Endodermal cell (in vitro differentiated cells): ENCODE data around the gene TAF1L. TPM values are rescaled to one million over a fixed set of nuclear protein-coding genes. Genes with fewer than 3 reads are reported as not detected.
"Not testable (repeated sequence)": the region's sequence is repeated elsewhere in the genome, so short reads cannot be mapped to it uniquely, and the experiment has no call there.

ENCODE experiments used
- DNase-seq: peaks from one replicate; pipeline ENCODE4 v3.0.0-alpha.2; 2017
- H3K27ac ChIP-seq: 2 replicates; pipeline ENCODE4 v1.5.1; 2013; ENCODE audit warnings: mild to moderate bottlenecking, low read depth, low read length, moderate library complexity
- H3K27me3 ChIP-seq: 2 replicates; pipeline ENCODE4 v1.6.1; 2013; ENCODE audit warnings: mild to moderate bottlenecking, low read length, moderate library complexity; ENCODE audit not compliant: insufficient read depth, control insufficient read depth, poor library complexity, severe bottlenecking
- H3K36me3 ChIP-seq: 2 replicates; pipeline ENCODE4 v1.7.0; 2013; ENCODE audit warnings: mild to moderate bottlenecking, low read length, moderate library complexity; ENCODE audit not compliant: control insufficient read depth, insufficient read depth
- H3K4me1 ChIP-seq: one replicate; pipeline ENCODE4 v1.7.0; 2013; ENCODE audit warnings: low read length; ENCODE audit not compliant: control insufficient read depth, insufficient read depth
- H3K4me3 ChIP-seq: 2 replicates; pipeline ENCODE4 v1.5.1; 2013; ENCODE audit warnings: mild to moderate bottlenecking, low read length, moderate library complexity
- H3K9ac ChIP-seq: 2 replicates; pipeline ENCODE4 v1.6.1; 2013; ENCODE audit warnings: mild to moderate bottlenecking, low read length, moderate library complexity; ENCODE audit not compliant: poor library complexity, severe bottlenecking; ENCODE audit errors: extremely low read depth
- H3K9me3 ChIP-seq: 2 replicates; pipeline ENCODE4 v1.6.1; 2013; ENCODE audit warnings: mild to moderate bottlenecking, low read length, moderate library complexity; ENCODE audit not compliant: control insufficient read depth
- H3K27ac Mint-ChIP-seq: 2 replicates; pipeline ENCODE4 v1.8.0; 2020; ENCODE audit warnings: mixed read lengths
- H3K27me3 Mint-ChIP-seq: 2 replicates; pipeline ENCODE4 v1.8.0; 2021; ENCODE audit warnings: mild to moderate bottlenecking, mixed read lengths; ENCODE audit not compliant: insufficient read depth
- H3K36me3 Mint-ChIP-seq: 2 replicates; pipeline ENCODE4 v1.8.0; 2020; ENCODE audit warnings: low read depth, mixed read lengths
- H3K4me1 Mint-ChIP-seq: 2 replicates; pipeline ENCODE4 v1.8.0; 2020; ENCODE audit warnings: mixed read lengths
- H3K4me3 Mint-ChIP-seq: 2 replicates; pipeline ENCODE4 v1.8.0; 2020; ENCODE audit warnings: mild to moderate bottlenecking, moderate library complexity, mixed read lengths
- H3K9me3 Mint-ChIP-seq: 2 replicates; pipeline ENCODE4 v1.8.0; 2020; ENCODE audit warnings: mild to moderate bottlenecking, mixed read lengths
- WGBS, 2 experiments: methylation state at CpG; one replicate each; pipeline versions ENCODE4 v1.1.5 to v1.1.7; 2013; ENCODE audit warnings: missing lambda C conversion rate in 2 of 2, mixed read lengths in 1 of 2; ENCODE audit not compliant: insufficient coverage in 1 of 2, insufficient read length in 1 of 2; 5-methylcytosine and 5-hydroxymethylcytosine counted together
- total RNA-seq, 2 donors: library from RNA; stranded (reverse); fragmentation: NEBNext Ultra II Directional in 1 of 2; extraction: Animal tissue kit (Norgen Biotek cat#: 25700) in 1 of 2; gene quantifications; 2 replicates in 1 of 2; 3 replicates in 1 of 2; pipeline ENCODE4 v1.2.1, GENCODE V29; 2021
- TF ChIP-seq, protein P1 (sequence below): fragments of 200-600 bp; sonication (generic); conservative IDR thresholded peaks from 2 replicates; pipeline ENCODE4 v1.5.0; 2021; ENCODE audit warnings: antibody characterized with exemption, mild to moderate bottlenecking

Gene TAF1L
- total RNA-seq, 2 donors from 2014 or later, result not detected

DNA sequence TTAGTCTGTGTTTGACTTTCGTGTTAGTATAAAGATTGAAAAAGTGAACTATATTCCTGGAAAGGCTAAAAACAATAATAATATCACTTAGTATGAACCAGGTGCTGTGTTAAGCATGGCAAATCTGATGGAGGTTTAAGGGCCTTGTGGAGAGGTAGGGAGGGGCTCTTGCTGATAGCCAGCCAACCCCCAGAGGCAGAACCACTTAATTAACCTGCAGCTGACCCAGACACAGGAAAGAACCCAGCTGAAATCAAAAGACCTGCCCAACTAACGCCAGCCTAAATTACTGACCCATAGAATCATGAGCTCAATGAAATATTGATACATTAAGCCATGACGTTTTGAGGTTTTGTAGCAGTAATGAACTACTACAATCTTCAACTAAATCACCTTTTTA, 28.3 kb upstream of the TAF1L start:
- no peaks in the 10 kb centered on the region for H3K36me3 ChIP-seq
- no peak overlapping the region for H3K4me3 Mint-ChIP-seq
- TF ChIP-seq, protein P1, sequence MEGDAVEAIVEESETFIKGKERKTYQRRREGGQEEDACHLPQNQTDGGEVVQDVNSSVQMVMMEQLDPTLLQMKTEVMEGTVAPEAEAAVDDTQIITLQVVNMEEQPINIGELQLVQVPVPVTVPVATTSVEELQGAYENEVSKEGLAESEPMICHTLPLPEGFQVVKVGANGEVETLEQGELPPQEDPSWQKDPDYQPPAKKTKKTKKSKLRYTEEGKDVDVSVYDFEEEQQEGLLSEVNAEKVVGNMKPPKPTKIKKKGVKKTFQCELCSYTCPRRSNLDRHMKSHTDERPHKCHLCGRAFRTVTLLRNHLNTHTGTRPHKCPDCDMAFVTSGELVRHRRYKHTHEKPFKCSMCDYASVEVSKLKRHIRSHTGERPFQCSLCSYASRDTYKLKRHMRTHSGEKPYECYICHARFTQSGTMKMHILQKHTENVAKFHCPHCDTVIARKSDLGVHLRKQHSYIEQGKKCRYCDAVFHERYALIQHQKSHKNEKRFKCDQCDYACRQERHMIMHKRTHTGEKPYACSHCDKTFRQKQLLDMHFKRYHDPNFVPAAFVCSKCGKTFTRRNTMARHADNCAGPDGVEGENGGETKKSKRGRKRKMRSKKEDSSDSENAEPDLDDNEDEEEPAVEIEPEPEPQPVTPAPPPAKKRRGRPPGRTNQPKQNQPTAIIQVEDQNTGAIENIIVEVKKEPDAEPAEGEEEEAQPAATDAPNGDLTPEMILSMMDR, result no peak
- H3K9me3 ChIP-seq, result peaks cover 7% of the 10 kb centered on the region
- no peaks in the 10 kb centered on the region for H3K36me3 Mint-ChIP-seq
- 90% methylated on average over 3 of the region's 3 CpGs; no CpG with 5 or more reads in 1 of the 2 experiments for WGBS, 2 experiments
- H3K27ac ChIP-seq, result no peak overlapping the region
- H3K27ac Mint-ChIP-seq, result no peak overlapping the region
- no peaks in the 10 kb centered on the region for H3K4me1 Mint-ChIP-seq
- DNase-seq, result no peak
- peaks cover under 1% of the 10 kb centered on the region for H3K27me3 Mint-ChIP-seq
- H3K9me3 Mint-ChIP-seq, result peaks cover 28% of the 10 kb centered on the region
- no peaks in the 10 kb centered on the region for H3K4me1 ChIP-seq
- no peak overlapping the region for H3K4me3 ChIP-seq
- H3K27me3 ChIP-seq, result no peaks in the 10 kb centered on the region
- H3K9ac ChIP-seq, result no peak overlapping the region

DNA sequence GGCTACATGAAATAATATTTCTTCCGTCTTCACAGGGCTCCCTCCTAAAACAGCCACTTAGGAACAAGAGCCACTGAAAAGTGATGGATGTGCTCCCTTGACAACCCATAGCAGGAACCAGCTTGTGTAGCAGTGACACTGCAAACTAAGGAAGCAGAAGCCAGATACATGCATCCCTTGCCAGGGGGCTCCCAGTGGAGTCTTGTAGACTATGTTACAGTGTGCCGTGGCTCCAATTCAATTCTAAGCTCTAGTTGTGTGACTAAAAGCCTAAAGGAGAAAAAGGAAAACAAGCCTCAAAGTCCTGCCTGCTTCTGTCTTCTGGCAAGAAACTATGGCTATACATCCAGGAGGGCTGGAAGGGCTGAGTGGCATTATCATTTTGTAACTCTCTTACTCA, 12.2 kb upstream of the TAF1L start:
- no peak overlapping the region for H3K9ac ChIP-seq
- no peak for DNase-seq
- 83 to 90% methylated on average over 1 to 2 of the region's 2 CpGs for WGBS, 2 experiments
- peaks cover 1% of the 10 kb centered on the region for H3K9me3 Mint-ChIP-seq
- H3K9me3 ChIP-seq, result no peaks in the 10 kb centered on the region
- no peak overlapping the region for H3K4me3 ChIP-seq
- H3K4me3 Mint-ChIP-seq, result no peak overlapping the region
- H3K36me3 Mint-ChIP-seq, result no peaks in the 10 kb centered on the region
- H3K4me1 Mint-ChIP-seq, result no peaks in the 10 kb centered on the region
- H3K27ac Mint-ChIP-seq, result no peak overlapping the region
- no peak overlapping the region for H3K27ac ChIP-seq
- no peaks in the 10 kb centered on the region for H3K36me3 ChIP-seq
- H3K4me1 ChIP-seq, result no peaks in the 10 kb centered on the region
- H3K27me3 Mint-ChIP-seq, result peaks cover 5% of the 10 kb centered on the region
- TF ChIP-seq, protein P1, result no peak
- no peaks in the 10 kb centered on the region for H3K27me3 ChIP-seq

DNA sequence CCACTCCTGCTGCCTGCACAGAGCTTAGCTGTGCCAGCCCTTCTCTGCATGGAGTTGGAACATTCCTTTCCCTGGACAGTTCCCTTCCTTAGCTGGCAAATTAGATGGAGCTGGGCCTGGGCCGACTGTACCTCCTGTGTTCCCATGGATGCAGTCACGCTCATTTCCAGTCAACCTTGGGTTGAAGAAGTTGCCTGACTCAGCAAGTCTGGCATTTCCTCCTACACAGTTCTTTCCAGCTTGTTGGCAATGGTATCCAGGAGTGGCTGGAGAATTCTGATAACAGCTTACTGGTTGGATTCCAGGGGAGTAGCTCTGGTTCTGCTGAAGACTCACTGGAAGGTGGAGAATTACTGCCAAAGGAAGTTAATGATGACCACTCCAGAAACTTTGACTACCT, 9.2 kb upstream of the TAF1L start:
- H3K27ac ChIP-seq, result no peak overlapping the region
- no peak overlapping the region for H3K27ac Mint-ChIP-seq
- H3K9me3 ChIP-seq, result no peaks in the 10 kb centered on the region
- WGBS, 2 experiments, result 84 to 90% methylated on average over 2 of the region's 2 CpGs
- H3K27me3 Mint-ChIP-seq, result peaks cover 5% of the 10 kb centered on the region
- H3K36me3 Mint-ChIP-seq, result no peaks in the 10 kb centered on the region
- no peaks in the 10 kb centered on the region for H3K4me1 ChIP-seq
- H3K4me1 Mint-ChIP-seq, result no peaks in the 10 kb centered on the region
- no peaks in the 10 kb centered on the region for H3K27me3 ChIP-seq
- no peak for DNase-seq
- TF ChIP-seq, protein P1, result no peak
- H3K9ac ChIP-seq, result no peak overlapping the region
- no peaks in the 10 kb centered on the region for H3K36me3 ChIP-seq
- no peak overlapping the region for H3K4me3 ChIP-seq
- peaks cover 2% of the 10 kb centered on the region for H3K9me3 Mint-ChIP-seq
- no peak overlapping the region for H3K4me3 Mint-ChIP-seq

DNA sequence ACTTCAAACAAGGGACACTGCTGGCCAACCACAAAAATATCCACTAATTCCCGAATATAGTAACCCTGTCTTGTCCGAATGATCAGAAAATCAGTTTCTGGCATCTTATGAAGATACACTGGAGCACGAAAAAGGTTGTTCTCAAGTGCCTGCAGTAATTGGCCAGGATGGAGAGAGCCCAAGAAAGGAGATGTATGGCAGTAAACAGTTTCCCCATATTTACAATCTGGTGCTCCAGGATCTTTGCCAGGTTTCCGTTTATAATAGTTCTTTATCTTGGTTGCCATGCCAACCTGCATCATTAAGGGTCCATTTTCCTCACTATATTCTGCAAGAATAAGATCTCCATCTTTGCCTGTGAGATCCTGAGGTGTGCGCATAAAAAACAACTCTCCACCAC, 2.3 kb downstream of the TAF1L start:
- not testable (repeated sequence) for H3K4me3 ChIP-seq, H3K27ac Mint-ChIP-seq, H3K9me3 ChIP-seq, DNase-seq, H3K36me3 ChIP-seq, H3K9me3 Mint-ChIP-seq, H3K4me3 Mint-ChIP-seq, H3K36me3 Mint-ChIP-seq, H3K27ac ChIP-seq, H3K27me3 Mint-ChIP-seq, H3K4me1 Mint-ChIP-seq, H3K9ac ChIP-seq, H3K4me1 ChIP-seq, H3K27me3 ChIP-seq
- WGBS, 2 experiments, result 81 to 91% methylated on average over 4 to 5 of the region's 5 CpGs
